Calu3 (cell line): ENCODE results near the gene TM9SF3. TPM values are rescaled to one million over a fixed set of nuclear protein-coding genes. Genes with fewer than 3 reads are reported as not detected.

Source experiments
- BruUV-seq: library from RNA; stranded (reverse); fragments of 400-500 nt; replicated peaks from 2 replicates; lab custom pipeline; 2021; lab: Mats Ljungman, UMichigan
- CTCF ChIA-PET: fragments of 300-600 bp; sonication (Branson Sonifier 250); formaldehyde crosslinking; loops from one replicate; lab custom pipeline; 2022; ENCODE audit warnings: antibody characterized with exemption; lab: Charles Lee
- DNase-seq: peaks from one replicate; pipeline ENCODE4 v3.0.0; 2022
- H3K27ac Mint-ChIP-seq: one replicate; pipeline ENCODE4 v1.8.0; 2022; ENCODE audit warnings: mixed read lengths; ENCODE audit not compliant: unreplicated experiment
- H3K27me3 Mint-ChIP-seq: one replicate; pipeline ENCODE4 v1.8.0; 2022; ENCODE audit warnings: mixed read lengths; ENCODE audit not compliant: unreplicated experiment
- H3K36me3 Mint-ChIP-seq: one replicate; pipeline ENCODE4 v1.8.0; 2022; ENCODE audit warnings: mild to moderate bottlenecking, moderate library complexity, mixed read lengths; ENCODE audit not compliant: insufficient read depth, unreplicated experiment
- H3K4me1 Mint-ChIP-seq: one replicate; pipeline ENCODE4 v1.8.0; 2022; ENCODE audit warnings: mild to moderate bottlenecking, low read depth, mixed read lengths; ENCODE audit not compliant: unreplicated experiment
- H3K4me3 Mint-ChIP-seq: one replicate; pipeline ENCODE4 v1.8.0; 2022; ENCODE audit warnings: mild to moderate bottlenecking, low read depth, moderate library complexity, mixed read lengths; ENCODE audit not compliant: unreplicated experiment
- H3K9me3 Mint-ChIP-seq: one replicate; pipeline ENCODE4 v1.8.0; 2022; ENCODE audit warnings: low read depth, mixed read lengths; ENCODE audit not compliant: unreplicated experiment
- CTCF ChIP-seq: fragments of 200-600 bp; IDR thresholded peaks from one replicate; pipeline ENCODE4 v1.8.0; 2022; ENCODE audit warnings: antibody characterized with exemption; ENCODE audit not compliant: unreplicated experiment
- intact Hi-C: fragments of 100-400 bp; cut with micrococcal nuclease; formaldehyde crosslinking; loops from one replicate; pipeline ENCODE4 v1.10.0; 2022; ENCODE audit not compliant: unreplicated experiment
- total RNA-seq: library from RNA; stranded (reverse); gene quantifications from 2 replicates; pipeline ENCODE4 v1.2.3, GENCODE V29; 2022

The TM9SF3 gene
- total RNA-seq, 1 experiment from 2014 or later = 177 TPM

DNA sequence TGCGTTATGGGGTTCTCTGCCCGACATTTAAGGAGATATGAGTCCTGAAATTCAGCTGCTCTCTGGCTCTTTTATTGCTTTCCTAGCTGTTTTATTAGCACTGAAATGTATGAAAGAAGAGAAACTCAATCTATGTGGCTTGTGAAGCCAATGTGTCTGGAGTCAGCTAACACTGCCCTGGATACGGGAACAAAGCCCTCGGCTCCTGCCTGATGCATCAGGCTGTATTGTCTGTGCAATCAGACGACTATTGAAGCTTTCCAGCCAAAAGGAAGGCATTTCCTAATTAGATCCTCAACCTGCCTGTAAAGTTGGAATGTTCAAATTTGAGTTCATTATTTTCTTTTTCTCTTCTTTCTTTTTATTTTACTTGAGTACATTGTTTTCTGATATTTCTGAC, 22.0 kb upstream of the TM9SF3 start:
- TF ChIP-seq CTCF = no peak
- Mint-ChIP-seq H3K4me3 (no peak overlapping the region), H3K36me3 (peaks cover 38% of the 10 kb centered on the region), H3K9me3 (no peaks in the 10 kb centered on the region), H3K27ac (no peak overlapping the region), H3K27me3 (no peaks in the 10 kb centered on the region), H3K4me1 (peaks cover 10% of the 10 kb centered on the region)
- no TSS peak for BruUV-seq
- CTCF ChIA-PET = no interaction called here
- no peak for DNase-seq
- intact Hi-C loops = no loop called here

GRCh38 chr10:96608262-96608661, 21.4 kb upstream of the TM9SF3 start:
- DNase-seq = no peak
- CTCF ChIA-PET = no interaction called here
- TF ChIP-seq CTCF = no peak
- BruUV-seq = no TSS peak
- no peak overlapping the region for H3K27ac Mint-ChIP-seq
- H3K27me3 Mint-ChIP-seq = no peaks in the 10 kb centered on the region
- H3K4me3 Mint-ChIP-seq = no peak overlapping the region
- H3K36me3 Mint-ChIP-seq = peaks cover 38% of the 10 kb centered on the region
- H3K9me3 Mint-ChIP-seq = no peaks in the 10 kb centered on the region
- H3K4me1 Mint-ChIP-seq = peaks cover 10% of the 10 kb centered on the region
- intact Hi-C loops = no loop called here

- CTCF ChIA-PET = no interaction called here
- intact Hi-C loops = no loop called here
- TF ChIP-seq CTCF = no peak
- Mint-ChIP-seq H3K4me3 (no peak overlapping the region), H3K27ac (no peak overlapping the region), H3K4me1 (peaks cover 3% of the 10 kb centered on the region), H3K27me3 (no peaks in the 10 kb centered on the region), H3K9me3 (no peaks in the 10 kb centered on the region), H3K36me3 (peaks cover 42% of the 10 kb centered on the region)
- no TSS peak for BruUV-seq
- no peak for DNase-seq
These were observed 20.1 kb upstream of the TM9SF3 start for GRCh38 chr10:96606946-96607345.

GRCh38 chr10:96606216-96606615, 19.4 kb upstream of the TM9SF3 start:
- H3K4me1 Mint-ChIP-seq = no peaks in the 10 kb centered on the region
- no peak overlapping the region for H3K27ac Mint-ChIP-seq
- DNase-seq = no peak
- peaks cover 40% of the 10 kb centered on the region for H3K36me3 Mint-ChIP-seq
- H3K27me3 Mint-ChIP-seq = no peaks in the 10 kb centered on the region
- intact Hi-C loops = no loop called here
- CTCF ChIA-PET = no interaction called here
- BruUV-seq = no TSS peak
- H3K9me3 Mint-ChIP-seq = no peaks in the 10 kb centered on the region
- no peak overlapping the region for H3K4me3 Mint-ChIP-seq
- TF ChIP-seq CTCF = no peak

DNA sequence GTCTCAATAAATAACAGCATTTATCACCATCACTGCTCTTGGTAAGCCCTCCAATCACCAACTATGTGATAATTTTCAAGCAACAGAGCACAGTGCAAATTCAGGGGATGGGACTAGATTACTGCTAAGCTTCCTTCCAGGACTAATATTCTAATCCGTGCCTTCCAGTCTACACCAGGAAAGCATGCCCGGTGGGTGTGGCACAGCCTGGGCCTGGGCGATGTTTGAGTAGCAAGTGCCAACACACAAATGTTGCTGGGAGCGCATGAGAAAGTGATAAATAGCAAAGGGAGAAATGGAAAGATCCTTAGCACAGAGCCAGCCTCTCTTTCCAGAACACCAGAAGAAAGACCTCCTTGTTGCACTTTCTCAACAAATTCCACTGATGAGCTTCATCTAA, 13.5 kb upstream of the TM9SF3 start:
- H3K27ac Mint-ChIP-seq = no peak overlapping the region
- no peak for TF ChIP-seq CTCF
- H3K9me3 Mint-ChIP-seq = no peaks in the 10 kb centered on the region
- intact Hi-C loops = no loop called here
- peaks cover 27% of the 10 kb centered on the region for H3K36me3 Mint-ChIP-seq
- BruUV-seq = no TSS peak
- CTCF ChIA-PET = no interaction called here
- DNase-seq = no peak
- no peaks in the 10 kb centered on the region for H3K27me3 Mint-ChIP-seq
- no peak overlapping the region for H3K4me3 Mint-ChIP-seq
- peaks cover 13% of the 10 kb centered on the region for H3K4me1 Mint-ChIP-seq
